ENCODE results near the gene CD244.
"Not testable (repeated sequence)": the region's sequence is repeated elsewhere in the genome, so short reads cannot be mapped to it uniquely, and the experiment has no call there.

CD244 gene

DNA sequence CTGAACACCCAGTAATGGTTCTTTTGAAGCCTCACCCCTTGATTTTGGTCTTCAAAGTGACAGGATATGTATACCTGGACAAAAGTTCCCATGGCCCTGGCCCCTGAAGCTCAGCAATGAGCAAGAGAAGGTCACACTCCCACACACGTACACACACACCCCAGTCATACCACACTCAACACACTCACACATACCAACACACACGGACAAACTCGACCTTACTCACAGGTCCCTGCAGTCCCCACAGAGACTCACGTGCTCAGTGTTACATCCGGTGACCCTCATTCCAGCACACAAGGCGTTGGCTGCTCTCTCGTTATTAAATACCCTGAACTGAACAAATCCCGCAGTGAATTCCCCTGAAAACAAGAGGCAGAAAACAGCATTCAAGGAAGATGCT is 16.4 kb upstream of the CD244 start:
- no peak for DNase-seq (ENCODE audit: low read depth in 2 of 2)

- no peak for DNase-seq (ENCODE audit: low read depth in 2 of 2)
Measured at GRCh38 chr1:160877221-160877620, 14.5 kb upstream of the CD244 start.

DNA sequence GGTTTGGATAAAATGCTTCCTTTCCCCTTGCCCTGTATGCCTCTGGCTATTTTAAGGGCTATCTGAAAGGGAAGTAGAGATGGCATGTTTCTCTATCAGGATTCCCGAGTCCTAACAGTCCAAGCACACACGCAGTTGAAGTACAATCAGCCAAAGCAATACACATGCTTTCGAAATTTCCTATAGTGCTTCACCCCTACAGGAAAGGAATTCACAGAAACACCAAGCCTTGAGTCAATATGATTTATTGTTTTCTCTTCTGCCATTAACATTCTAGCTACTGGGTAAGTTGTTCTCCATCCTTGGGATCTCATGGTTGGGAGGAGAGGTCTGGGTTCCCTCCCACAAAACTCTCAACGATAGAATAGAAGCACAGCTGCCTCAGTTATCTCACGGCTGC is 13.6 kb upstream of the CD244 start:
- DNase-seq (ENCODE audit: low read depth in 2 of 2): no peak

GRCh38 chr1:160875591-160875990 is 12.9 kb upstream of the CD244 start:
- DNase-seq (ENCODE audit: low read depth in 2 of 2): not testable (repeated sequence)

- no peak for DNase-seq (ENCODE audit: low read depth in 2 of 2)
Measured at GRCh38 chr1:160874935-160875334, 12.2 kb upstream of the CD244 start.

DNA sequence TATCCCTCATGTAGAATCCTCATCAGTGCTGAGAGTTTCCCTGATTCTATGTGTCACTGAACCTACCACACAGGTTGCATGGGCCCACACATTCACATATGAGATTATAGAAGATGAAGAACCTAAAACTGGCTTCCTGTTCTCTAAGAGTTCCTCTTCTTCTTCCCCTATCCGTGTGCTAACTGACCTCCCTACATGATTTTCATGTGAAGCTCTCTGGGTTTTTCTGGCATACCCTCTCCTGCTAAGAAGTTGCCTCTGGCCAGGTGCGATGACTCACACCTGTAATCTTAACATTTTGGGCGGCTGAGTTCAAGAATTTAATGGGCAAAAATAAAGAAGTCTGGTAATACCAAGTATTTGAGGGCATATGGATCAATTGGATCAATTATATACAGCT is 5.5 kb upstream of the CD244 start:
- no peak for DNase-seq (ENCODE audit: low read depth in 2 of 2)

GRCh38 chr1:160867651-160868050 is 5.0 kb upstream of the CD244 start:
- not testable (repeated sequence) for DNase-seq (ENCODE audit: low read depth in 2 of 2)

DNA sequence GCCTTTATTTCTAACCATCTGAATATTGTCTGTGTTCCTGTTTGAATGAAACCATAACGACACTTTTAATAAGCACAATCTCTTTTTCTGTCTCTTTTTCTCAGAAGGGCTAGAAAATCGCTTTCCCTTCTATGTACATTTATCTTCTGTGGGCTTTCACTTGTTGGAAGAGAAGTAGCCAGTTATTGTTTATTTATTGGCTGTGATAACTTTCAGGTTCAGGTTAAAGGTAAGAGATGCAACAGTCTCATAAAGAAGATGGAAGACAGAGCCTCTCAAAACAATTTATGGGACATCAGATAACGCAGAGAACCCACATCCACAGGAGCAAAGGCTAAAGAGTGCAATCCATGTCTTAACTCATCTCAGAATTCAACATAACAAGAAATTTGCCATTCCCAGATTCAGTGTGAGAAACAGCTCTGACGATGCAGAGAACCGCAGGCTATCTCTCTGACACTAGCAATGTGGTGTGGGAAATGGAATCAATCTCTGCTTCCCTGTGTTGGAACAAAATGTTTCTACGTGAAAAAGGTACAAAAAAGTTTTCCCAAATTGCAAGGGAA is 4.1 kb upstream of the CD244 start:
- no peak for DNase-seq (ENCODE audit: low read depth in 2 of 2)

DNA sequence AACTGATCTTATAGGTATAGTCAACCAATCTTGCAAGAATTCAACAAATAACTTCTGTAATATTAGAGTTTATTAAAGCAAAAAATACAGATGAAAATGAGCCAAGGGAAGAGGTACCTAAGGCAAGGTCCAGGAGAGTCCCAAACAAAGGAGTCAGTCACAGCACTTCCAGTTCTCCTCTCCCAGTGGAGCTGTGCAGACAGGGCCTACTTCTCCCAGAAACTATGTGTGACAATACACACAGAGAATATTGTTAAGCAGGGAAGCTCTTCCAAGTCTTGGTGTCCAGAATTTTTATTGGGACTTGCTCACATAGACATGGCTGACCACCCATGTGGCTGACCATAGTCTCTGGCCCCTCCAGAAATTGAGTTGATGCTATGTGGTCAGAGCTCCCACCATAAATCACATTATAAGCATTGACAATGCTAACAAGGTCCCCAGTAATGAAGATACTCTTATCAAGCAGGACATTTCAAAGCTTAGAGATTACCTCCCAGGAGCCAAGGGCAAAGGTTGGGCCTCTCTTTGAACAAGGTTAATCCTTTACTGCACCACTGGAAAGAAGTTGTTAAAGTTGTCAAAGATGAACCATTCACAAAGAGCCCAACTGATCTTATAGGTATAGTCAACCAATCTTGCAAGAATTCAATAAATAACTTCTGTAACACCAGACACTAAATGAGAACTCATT is 3.5 kb upstream of the CD244 start:
- no peak for DNase-seq (ENCODE audit: low read depth in 2 of 2)

DNA sequence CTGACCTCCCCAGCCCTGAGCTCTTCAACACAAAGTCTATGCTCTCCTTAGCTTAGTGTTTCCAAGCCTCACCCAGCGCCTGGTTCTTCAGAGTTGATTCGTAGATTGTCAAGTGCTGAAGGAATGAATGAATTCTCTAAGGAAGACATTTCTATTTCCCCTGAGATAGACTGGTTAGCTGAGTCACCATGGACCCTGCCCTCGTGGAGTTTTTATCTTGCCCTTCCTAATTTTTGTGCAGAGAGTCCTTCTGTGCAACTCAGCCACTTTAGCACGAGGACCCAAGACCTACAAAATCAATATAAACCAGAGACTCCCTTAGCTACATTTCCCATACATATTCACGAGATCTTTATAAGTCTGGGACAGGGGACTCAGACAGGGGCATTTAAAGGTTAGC is 2.6 kb upstream of the CD244 start:
- DNase-seq (ENCODE audit: low read depth in 2 of 2): no peak

GRCh38 chr1:160864173-160864572 is 1.5 kb upstream of the CD244 start:
- DNase-seq (ENCODE audit: low read depth in 2 of 2): no peak

GRCh38 chr1:160863774-160864131 is 1.1 kb upstream of the CD244 start:
- DNase-seq (ENCODE audit: low read depth in 2 of 2): no peak

DNA sequence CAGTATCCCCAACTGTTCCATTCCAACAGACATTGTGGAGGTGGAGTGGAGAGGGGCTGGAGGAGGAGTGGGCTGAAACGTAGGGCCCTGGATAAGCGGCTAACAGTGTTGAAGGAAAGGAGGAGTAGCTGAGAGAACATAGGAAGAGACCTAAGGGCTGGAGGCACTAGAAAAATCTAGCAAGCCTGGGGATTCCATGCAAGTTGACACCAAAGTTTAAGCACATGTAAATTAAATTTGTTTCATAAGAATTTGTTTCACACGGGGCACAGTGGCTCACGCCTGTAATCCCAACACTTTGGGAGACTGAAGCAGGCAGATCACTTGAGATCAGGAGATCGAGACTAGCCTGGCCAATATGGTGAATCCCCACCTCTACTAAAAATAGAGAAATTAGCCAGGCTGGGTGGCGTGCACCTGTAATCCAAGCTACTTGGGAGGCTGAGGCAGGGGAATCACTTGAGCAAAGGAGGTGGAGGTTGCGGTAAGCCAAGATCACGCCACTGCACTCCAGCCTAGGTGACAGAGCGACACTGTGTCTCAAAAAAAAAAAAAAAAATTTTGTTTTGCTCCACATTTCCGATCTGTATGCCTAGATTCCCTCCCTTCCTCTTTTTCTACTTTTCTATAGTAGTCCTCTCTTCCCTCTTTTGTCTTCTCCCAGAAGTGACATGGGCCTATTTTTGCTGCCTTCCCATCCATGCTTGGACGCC is 530 bp upstream of the CD244 start:
- DNase-seq (ENCODE audit: low read depth in 2 of 2): no peak

DNA sequence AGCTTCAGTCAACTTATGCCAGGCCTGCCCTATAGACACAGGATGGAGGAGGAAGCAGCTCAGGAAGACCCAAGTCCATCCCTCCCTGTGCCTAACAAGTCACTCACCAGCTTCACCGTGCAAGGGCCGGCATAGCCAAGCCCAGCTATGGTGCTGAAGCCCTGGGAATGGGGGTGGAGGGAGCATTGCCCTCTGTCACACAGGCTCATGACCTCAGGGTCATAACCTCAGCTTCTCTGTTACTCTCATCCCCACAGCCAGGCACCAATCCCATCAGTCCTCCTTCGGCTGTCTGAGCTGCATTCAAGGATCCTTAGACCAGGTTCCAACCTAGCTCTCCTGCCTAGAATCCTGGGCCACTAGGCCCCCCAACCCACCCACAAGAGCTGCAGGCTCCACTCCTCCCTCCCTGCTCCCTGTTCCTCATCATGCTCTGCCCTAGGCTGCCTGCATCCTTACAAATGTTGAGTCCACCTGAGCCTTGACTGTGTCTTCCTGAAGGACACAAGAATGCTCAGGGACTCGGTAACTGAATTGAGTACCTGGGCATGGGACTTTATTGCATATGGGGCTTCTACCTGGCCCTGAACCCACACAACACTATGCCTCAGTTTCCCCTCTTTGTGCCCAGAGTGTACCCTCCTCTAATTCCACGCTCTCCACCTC is 1.7 kb downstream of the CD244 start:
- DNase-seq (ENCODE audit: low read depth in 2 of 2): no peak

- no peak for DNase-seq (ENCODE audit: low read depth in 2 of 2)
Measured at GRCh38 chr1:160859166-160859565, 3.5 kb downstream of the CD244 start.

DNA sequence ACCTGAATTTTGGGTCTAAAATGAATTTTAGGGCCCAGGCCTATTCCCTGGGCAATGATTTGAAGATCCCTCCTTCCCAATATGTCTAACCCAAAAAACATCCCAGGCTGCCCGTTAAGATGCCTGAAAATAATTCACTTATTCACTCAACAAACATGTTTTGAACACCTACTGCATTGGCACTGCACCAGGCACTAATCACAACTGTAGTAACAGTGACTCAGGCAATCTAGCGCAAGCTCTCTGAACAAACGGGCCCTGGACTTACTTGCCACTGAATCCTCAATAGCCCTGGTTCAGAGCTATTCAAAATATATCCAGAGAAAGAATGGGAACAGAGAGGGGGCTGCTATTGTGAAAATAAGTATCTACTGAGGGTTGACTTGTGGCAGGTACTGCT is 4.2 kb downstream of the CD244 start:
- DNase-seq (ENCODE audit: low read depth in 2 of 2): no peak

GRCh38 chr1:160858097-160858496 is 4.6 kb downstream of the CD244 start:
- no peak for DNase-seq (ENCODE audit: low read depth in 2 of 2)

DNA sequence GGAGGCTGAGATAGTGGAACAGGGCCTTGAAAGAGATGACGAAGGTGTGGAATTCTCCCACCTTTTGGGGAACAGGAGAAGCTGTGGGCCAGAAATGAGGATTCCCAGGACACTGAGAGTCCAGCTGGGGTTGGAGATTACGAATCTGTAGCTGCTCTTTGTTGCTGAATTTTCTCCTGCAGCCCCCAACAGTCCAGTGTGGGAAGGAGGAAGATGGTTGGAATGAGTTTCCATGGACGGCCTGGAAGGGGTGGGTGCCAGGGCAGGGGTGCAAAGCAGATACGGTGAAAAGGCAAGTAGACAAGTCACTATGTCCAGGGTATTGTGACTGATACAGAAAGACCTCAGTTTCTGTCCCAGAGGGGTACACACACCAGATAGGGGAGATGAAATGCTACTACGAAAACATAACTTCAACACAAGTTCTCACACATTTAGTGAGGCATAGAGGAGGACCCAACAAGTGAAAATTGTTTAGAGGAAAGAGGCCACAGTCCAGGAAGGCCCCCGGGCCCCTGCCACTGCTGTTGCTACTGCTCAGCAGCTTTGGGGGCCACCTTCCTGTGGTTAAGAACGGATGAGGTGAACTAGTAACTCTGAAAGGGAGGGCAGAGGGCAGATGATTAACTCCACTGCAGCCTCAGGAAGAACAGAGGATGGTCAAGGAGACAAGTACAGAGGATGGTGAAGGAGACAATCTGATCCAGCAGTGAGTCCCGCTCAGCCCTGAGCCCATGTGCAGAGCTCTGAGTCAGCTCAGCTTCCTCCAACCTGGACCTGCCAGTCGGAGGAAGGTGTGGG is 7.3 kb downstream of the CD244 start:
- no peak for DNase-seq (ENCODE audit: low read depth in 2 of 2)

GRCh38 chr1:160853754-160854153 is 8.9 kb downstream of the CD244 start:
- DNase-seq (ENCODE audit: low read depth in 2 of 2): no peak

GRCh38 chr1:160853014-160853413 is 9.7 kb downstream of the CD244 start:
- DNase-seq (ENCODE audit: low read depth in 2 of 2): no peak

DNA sequence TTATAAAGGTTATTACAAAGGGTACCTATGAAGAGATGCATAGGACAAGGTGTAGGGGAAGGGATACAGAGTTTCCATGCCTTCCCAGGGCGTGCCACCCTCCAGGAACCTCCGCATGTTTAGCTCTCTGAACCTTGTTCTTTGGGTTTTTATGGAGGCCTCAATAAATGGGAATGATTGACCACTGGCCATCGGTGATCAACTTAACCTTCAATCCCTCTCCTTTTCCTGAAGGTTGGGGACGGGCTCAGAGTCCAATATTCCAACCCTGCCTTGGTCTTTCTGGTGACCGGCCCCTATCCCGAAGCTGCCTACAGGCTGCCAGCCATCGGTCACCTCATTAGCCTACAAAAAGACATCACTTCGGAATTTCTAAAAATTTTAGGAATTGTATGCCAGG is 11.7 kb downstream of the CD244 start:
- DNase-seq (ENCODE audit: low read depth in 2 of 2): no peak

GRCh38 chr1:160850541-160850940 is 12.1 kb downstream of the CD244 start:
- no peak for DNase-seq (ENCODE audit: low read depth in 2 of 2)

Data from stimulated activated CD4-positive, alpha-beta T cell treated with anti-CD3 and anti-CD28 coated beads, Interleukin-1b, Interleukin-23, amount 100 ng/mL, for 1 hour (primary cell).